Cortex of kidney (tissue), 1 donor: ENCODE results near the gene EPB41.
"Not testable (repeated sequence)": the region's sequence is repeated elsewhere in the genome, so short reads cannot be mapped to it uniquely, and the experiment has no call there.

Experiments
- DNase-seq: peaks from one replicate; lab custom pipeline; 2025; lab: John Stamatoyannopoulos, UW

Gene EPB41

GRCh38 chr1:29133861-29134694, 219.7 kb downstream of the EPB41 start:
- no peak for DNase-seq

DNA sequence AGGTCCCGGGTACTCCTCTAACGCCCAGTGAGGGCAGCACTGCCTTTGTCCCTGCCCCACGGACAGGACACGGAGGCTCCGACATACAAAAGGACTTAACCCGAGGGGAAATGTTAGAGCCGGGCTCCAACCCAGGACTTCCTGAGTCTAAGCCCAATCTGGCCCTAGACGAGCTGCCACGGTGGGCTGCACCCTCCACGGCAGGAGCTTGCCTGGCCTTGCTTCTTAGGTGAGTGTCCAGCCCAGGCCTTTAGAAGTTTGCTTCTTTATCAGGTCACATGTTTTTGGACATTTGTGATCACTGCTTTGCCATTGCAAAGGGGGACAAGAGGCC, 220.3 kb downstream of the EPB41 start:
- no peak for DNase-seq

DNA sequence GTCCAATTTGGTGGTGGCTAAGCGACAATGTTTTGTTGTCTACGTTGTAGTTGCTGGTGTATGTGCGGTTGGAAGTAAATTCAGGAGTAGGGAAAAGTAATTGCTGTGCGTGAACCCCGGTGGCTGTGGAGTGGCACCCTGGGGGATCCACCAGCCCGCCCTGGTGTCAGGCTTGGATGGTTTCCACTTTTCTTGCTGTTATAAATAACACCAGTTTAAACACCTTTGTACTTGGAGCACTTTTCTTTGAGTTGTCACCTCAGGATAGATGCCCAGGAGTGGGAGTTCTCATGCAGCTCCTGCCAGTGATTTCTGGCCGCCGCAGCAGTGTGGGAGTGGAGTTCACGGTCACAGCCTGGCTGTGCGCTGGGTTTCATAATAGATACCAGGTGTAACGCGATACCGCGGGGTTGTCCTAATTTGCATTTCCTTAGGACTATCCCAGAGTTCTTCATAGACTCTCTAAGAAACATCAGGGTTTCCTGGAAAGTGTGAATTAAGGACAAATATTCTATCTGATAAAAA, 222.1 kb downstream of the EPB41 start:
- no peak for DNase-seq

DNA sequence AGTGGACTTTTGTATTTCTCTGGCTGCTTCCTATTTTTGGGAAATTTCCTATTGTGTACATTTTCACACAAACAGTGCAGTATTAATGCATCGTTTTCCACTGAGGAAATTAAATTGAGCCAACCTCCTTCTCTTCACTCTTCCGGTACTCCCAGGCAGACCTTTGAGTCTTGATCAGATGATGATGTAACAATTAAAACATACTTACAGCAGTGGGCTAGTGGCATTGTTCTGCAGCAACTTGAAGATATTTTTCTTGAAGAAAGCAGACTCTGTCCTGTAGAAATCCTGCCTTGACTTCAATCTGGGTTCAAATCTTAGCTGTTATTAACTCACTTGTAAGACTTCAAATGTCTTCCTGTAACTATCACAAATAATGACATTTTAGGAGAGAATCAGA, 228.3 kb downstream of the EPB41 start:
- DNase-seq, result no peak

- DNase-seq, result no peak
Observed at GRCh38 chr1:29144178-29144577, 229.8 kb downstream of the EPB41 start.

DNA sequence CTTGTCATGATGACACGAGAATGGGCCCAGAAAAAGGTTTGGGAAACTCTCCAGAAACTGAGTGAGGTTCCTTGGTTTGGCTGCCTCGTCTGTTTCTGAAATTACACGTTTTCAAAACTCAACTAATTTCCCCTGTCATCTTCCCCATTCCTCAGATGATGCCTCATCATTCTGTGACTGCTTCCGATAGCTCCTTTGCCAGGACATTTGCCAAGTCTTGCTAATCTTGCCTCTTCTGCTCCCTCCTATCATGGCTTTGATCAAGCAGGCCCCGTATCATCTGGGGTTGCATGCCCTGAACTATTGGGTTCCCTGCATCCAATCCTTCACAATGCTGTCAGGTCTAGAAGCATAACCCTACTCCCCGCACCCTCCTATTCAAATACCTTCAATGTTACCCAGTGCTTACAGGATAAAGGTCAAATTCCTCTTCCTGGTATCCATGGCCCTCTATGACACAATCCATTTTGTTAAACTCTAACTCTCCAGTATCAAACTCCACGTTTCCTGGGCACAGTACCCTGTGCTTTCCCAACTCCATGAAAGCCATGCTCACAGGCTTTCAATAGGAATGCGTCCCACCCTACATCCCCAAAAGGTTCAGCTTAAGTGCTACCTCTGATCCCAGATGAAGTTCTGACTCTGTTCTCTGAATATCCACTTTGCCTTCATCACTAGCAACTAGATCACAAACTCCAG, 231.5 kb downstream of the EPB41 start:
- no peak for DNase-seq

DNA sequence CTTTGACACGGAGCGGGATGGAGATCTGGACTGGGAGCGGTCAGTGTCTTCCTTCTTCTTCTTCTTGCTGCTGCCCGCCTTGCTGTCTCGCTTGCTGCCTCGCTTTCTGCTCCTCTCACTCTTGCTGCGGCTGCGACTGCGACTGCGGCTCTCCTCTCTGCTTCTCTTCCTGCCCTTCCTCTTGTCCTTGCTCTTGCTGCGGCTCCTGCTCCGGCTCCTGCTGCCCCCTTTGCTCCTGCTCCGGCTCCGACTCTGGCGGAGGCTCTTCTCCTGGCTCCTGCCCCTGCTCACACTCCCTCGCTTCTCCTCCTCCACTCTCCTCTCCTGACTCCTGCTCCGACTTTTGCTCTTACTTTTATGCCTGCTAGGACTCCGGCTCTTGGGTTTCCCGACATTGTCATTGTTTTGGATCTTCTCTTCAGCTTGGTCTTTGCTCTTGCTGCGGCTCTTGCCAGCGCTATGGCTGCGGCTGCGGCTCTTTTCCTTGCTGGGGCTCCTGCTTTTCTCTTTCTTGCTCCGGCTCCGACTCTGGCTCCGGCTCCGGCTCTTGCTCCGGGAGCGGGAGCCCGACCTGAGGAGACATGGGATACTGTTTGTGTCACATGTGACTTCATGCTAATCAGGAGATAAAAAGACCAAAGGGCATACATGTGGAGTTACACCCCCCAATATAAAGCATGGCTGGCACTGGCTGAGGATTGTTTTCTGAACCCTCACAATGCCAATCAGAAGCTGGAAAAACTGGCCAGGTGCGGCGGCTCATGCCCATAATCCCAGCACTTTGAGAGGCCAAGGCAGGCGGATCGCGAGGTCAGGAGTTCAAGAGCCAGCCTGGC, 234.5 kb downstream of the EPB41 start:
- DNase-seq, result no peak

DNA sequence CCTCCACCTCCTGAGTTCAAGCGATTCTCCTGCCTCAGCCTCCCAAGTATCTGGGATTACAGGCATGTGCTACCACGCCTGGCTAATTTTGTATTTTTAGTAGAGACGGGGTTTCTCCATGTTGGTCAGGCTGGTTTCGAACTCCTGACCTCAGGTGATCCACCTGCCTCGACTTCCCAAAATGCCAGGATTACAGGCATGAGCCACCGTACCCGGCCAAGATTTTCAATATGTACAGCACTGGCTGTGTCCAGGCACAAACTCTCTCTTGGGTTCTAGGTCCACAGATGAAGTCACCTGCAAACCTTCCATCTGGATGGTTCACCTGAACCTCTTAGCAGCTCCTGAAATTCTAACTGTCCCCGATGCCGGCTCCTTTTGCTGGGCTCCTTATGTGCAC, 236.0 kb downstream of the EPB41 start:
- DNase-seq, result not testable (repeated sequence)

- no peak for DNase-seq
Observed at GRCh38 chr1:29152046-29152805, 237.9 kb downstream of the EPB41 start.

DNA sequence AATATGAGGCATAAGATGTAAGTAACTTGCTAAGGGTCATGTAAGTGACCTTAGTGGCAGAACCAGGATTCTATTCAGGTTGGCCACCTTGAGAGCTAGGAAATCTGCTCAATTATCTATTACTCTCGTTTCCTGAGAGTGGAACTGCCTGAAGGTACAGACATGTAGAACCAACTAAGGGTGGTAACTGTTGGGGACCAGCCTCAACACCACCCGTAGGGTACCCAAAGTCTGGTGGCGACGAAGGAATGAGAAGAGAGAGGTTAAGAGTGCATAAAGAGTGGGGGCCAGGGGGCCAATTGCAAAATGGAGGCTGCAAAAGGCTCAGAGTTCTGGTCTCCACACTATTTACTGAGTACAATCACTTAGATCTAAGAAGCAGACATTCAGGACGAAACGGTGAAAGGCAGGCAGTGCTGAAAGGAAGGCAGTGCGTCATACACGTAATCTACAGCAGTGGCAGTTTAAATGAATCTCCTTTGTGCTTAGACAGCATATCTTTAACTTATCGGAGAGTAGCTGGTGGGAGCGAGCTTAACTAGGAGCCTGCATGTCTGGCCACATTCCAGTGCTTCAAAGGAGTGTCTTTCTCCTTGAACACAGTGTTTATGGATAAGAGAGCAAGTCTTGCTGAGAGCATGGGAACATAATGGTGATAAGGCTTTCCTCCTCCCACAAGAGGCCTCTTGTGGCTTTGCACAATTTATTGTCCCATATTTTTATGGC, 242.3 kb downstream of the EPB41 start:
- DNase-seq, result no peak

DNA sequence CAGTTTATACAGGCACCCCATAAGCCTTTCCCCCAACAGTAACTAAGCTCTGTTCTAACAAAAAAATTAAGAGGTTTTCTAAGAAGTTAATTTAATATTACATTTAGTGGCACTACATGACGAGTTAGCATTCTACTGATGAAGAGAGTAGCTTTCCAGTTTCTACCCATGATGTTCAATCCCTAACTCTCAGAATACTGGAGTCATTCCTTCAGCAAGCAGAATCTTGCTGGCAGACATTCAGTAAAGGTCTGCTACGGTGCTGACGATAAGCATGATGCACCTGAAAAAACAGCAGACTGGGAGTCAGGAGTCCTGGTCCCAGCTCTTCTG, 242.9 kb downstream of the EPB41 start:
- DNase-seq, result no peak

- DNase-seq, result no peak
Observed at GRCh38 chr1:29159773-29160172, 245.4 kb downstream of the EPB41 start.

DNA sequence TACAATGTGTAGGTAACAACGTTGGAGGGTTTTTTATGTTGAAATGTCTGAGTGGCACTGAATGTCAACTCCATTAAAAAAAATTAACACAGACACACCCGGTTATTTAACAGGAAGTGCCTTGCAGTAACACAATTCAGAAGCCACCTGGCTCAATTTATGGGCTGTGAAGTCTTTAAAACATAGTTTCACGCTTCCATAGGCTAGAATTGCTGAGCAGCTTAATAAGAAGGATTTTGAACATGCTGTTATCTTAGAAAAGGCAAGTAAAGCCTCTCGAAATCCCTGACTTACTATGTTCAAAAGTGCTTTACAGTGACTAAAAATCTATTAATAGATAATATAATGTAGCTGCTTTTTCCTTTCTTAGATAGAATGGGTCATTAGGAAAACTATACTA, 247.7 kb downstream of the EPB41 start:
- DNase-seq, result no peak

GRCh38 chr1:29162476-29163138, 248.2 kb downstream of the EPB41 start:
- DNase-seq, result no peak

GRCh38 chr1:29164588-29164987, 250.2 kb downstream of the EPB41 start:
- DNase-seq, result no peak

GRCh38 chr1:29166291-29166878, 252.0 kb downstream of the EPB41 start:
- no peak for DNase-seq

DNA sequence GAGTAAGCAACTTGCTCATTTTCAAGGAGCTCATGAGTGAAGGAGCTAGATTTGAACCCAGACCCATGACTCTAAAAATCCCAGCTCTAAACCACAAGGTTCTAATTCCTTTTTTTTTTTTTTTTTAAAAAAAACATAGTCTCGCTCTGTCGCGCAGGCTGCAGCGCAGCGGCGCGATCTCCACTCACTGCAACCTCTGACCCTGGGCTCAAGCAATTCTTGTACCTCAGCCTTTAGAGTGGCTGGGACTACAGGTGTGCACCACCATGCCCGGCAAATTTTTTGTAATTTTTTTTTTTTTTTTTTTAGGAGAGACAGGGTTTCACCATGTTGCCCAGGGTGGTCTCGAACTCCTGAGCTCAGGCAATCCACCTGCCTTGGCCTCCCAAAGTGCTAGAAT, 253.5 kb downstream of the EPB41 start:
- no peak for DNase-seq
